22Rv1 (cell line): Measurements from ENCODE around the gene GORASP1.

ENCODE experiments used
- H3K27ac ChIP-seq: fragments of 450-650 bp; 2 replicates; pipeline ENCODE4 v1.5.1; 2017
- CTCF ChIP-seq: fragments of 450-650 bp; IDR thresholded peaks from 2 replicates; pipeline ENCODE4 v1.5.1; 2017; ENCODE audit warnings: mild to moderate bottlenecking
- ZFX ChIP-seq: fragments of 450-650 bp; IDR thresholded peaks from 2 replicates; pipeline ENCODE4 v1.6.1; 2017; ENCODE audit warnings: antibody characterized with exemption, borderline replicate concordance

Gene GORASP1

DNA sequence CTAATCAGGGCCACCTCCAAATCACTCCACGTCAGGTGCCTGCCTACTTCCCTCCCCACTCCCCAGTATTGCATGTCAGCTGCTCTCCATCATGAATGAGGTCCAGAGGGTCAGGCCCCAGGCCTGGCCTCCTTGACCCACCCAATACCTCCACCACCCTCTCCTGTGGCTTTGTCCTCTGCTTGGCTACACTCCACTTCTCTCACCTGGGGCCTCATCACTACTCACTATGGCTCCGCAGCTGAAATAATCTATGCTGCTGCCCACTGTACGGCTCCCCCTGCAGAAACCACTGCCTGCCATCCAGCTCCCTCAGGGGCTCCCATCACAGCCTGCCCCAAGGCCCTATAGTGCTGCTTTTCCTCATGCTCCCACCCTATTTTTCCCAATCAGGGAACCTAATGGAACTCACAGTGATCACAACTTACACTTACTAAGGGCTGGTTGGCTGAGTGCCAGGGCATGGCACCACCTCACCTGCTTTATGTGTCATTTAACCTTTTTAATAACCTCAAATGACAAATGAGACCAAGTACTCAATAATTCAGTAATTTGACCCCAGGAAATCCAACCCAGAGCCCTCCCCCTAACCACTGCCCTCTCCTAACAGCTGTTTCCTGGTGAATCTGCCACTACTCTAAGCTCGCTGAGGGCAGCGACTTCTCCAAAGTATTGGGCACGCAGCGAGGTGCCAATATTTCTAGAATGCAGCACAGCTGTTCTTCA lies 2.3 kb downstream of the GORASP1 start:
- TF ChIP-seq ZFX (no peak), CTCF (no peak)
- no peak overlapping the region for H3K27ac ChIP-seq

DNA sequence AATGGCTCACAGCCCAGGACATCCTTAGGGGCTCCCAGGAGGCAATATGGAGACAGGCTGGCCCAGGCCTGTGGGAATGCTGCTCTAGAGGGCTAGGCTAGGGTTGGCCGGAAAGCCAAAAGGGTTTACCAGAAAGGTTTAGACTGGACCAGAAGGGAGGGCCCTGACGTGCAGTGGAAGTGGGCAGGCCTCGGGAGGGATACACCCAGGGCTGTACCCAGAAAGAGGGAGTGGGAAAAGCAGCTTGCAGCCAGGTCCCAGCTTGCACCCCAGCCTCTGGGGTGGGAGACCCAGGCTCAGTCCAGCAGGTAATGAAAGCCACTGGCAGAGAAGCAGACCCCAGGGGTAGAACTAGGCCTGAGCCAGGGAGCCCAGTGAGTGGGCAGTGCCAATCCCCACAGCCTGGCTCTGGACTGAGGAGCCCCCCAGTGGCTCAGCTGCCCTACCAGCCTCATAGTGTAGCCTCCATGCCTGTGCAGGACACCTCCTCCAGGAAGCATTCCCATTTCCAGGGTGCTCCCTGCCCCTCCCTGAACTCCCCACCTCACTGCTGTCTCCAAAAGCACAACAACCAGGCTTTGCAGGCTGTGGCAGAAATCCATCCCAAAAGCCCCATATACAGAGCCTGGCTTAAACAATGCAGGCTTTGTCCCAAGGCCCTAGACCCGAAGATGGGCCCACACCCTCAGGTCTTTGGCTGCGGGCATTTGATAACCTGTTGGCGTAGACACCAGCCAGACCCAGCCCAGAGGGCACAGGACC lies 3.5 kb downstream of the GORASP1 start:
- no peak overlapping the region for H3K27ac ChIP-seq
- TF ChIP-seq CTCF (no peak), ZFX (no peak)

GRCh38 chr3:39103324-39103693 lies 4.1 kb downstream of the GORASP1 start:
- H3K27ac ChIP-seq = no peak overlapping the region
- TF ChIP-seq ZFX = no peak
- no peak for TF ChIP-seq CTCF

- no peak for TF ChIP-seq CTCF
- TF ChIP-seq ZFX = no peak
- H3K27ac ChIP-seq = no peak overlapping the region
Observed at GRCh38 chr3:39102504-39103323, 4.7 kb downstream of the GORASP1 start.

GRCh38 chr3:39101022-39101689 lies 6.3 kb downstream of the GORASP1 start:
- peak; percentile 74 for TF ChIP-seq CTCF
- TF ChIP-seq ZFX = no peak
- no peak overlapping the region for H3K27ac ChIP-seq

GRCh38 chr3:39100500-39100886 lies 6.9 kb downstream of the GORASP1 start:
- TF ChIP-seq ZFX (no peak), CTCF (no peak)
- no peak overlapping the region for H3K27ac ChIP-seq
